WTC11 (cell line): ENCODE data around the gene PPCDC. TPM values are rescaled to one million over a fixed set of nuclear protein-coding genes. Genes with fewer than 3 reads are reported as not detected.

Source experiments
- ATAC-seq: fragments of 200-7000 bp; cut with Tn5 transposase; 2 replicates; pipeline ENCODE4 v1.10.0; 2021; ENCODE audit warnings: mild to moderate bottlenecking, moderate library complexity
- Bru-seq: library from RNA; stranded (reverse); fragments of 400-500 nt; gene quantifications from one replicate; lab custom pipeline; 2021; lab: Mats Ljungman, UMichigan
- CTCF ChIA-PET: fragments of 300-600 bp; sonication (Branson Sonifier 250); formaldehyde crosslinking; loops from one replicate; lab custom pipeline; 2021; ENCODE audit warnings: antibody characterized with exemption; lab: Charles Lee
- POLR2A ChIA-PET: fragments of 350-600 bp; sonication (Branson Sonifier 250); formaldehyde crosslinking; loops from one replicate; lab custom pipeline; 2021; ENCODE audit warnings: antibody characterized with exemption; lab: Charles Lee
- DNase-seq: peaks from one replicate; pipeline ENCODE4 v3.0.0; 2021; ENCODE audit warnings: low spot score
- H3K27ac Mint-ChIP-seq: 2 replicates; pipeline ENCODE4 v1.8.0; 2021; ENCODE audit warnings: mixed read lengths
- H3K27me3 Mint-ChIP-seq: 2 replicates; pipeline ENCODE4 v1.8.0; 2021; ENCODE audit warnings: low read depth, mild to moderate bottlenecking, moderate library complexity, mixed read lengths
- H3K36me3 Mint-ChIP-seq: 2 replicates; pipeline ENCODE4 v1.8.0; 2021; ENCODE audit warnings: mixed read lengths
- H3K4me1 Mint-ChIP-seq: 2 replicates; pipeline ENCODE4 v1.8.0; 2022; ENCODE audit warnings: mixed read lengths
- H3K4me3 Mint-ChIP-seq: 2 replicates; pipeline ENCODE4 v1.8.0; 2021; ENCODE audit warnings: mild to moderate bottlenecking, moderate library complexity, mixed read lengths
- H3K9me3 Mint-ChIP-seq: 2 replicates; pipeline ENCODE4 v1.8.0; 2021; ENCODE audit warnings: mixed read lengths
- CREB1 ChIP-seq: sonication (generic); formaldehyde crosslinking; IDR thresholded peaks from 2 replicates; pipeline ENCODE4 v1.8.0; 2023; ENCODE audit warnings: mild to moderate bottlenecking, missing genetic modification reagents
- ELF4 ChIP-seq: sonication (generic); formaldehyde crosslinking; IDR thresholded peaks from 2 replicates; pipeline ENCODE4 v1.8.1; 2022; ENCODE audit warnings: low read depth, mild to moderate bottlenecking, moderate library complexity, missing genetic modification reagents
- ETV6 ChIP-seq: sonication (generic); formaldehyde crosslinking; IDR thresholded peaks from 2 replicates; pipeline ENCODE4 v1.8.1; 2022; ENCODE audit warnings: mild to moderate bottlenecking, missing genetic modification reagents
- FOXP1 ChIP-seq: sonication (generic); formaldehyde crosslinking; IDR thresholded peaks from 2 replicates; pipeline ENCODE4 v1.8.0; 2022; ENCODE audit warnings: missing genetic modification reagents, mild to moderate bottlenecking, moderate library complexity, borderline replicate concordance
- GABPB1 ChIP-seq: sonication (generic); formaldehyde crosslinking; IDR thresholded peaks from 2 replicates; pipeline ENCODE4 v1.8.1; 2023; ENCODE audit warnings: mild to moderate bottlenecking, missing genetic modification reagents
- MYBL2 ChIP-seq: sonication (generic); formaldehyde crosslinking; IDR thresholded peaks from 2 replicates; pipeline ENCODE4 v1.8.1; 2023; ENCODE audit warnings: mild to moderate bottlenecking, moderate library complexity, missing genetic modification reagents
- SOX15 ChIP-seq: fragments of 250-450 bp; sonication (Bioruptor Pico); IDR thresholded peaks from 2 replicates; pipeline ENCODE4 v1.9.0; 2021; ENCODE audit warnings: mild to moderate bottlenecking
- SP1 ChIP-seq: sonication (generic); formaldehyde crosslinking; conservative IDR thresholded peaks from 2 replicates; pipeline ENCODE4 v1.8.1; 2022; ENCODE audit warnings: missing genetic modification reagents
- TEAD1 ChIP-seq: sonication (generic); formaldehyde crosslinking; IDR thresholded peaks from 2 replicates; pipeline ENCODE4 v1.8.0; 2022; ENCODE audit warnings: mild to moderate bottlenecking, missing genetic modification reagents
- long read RNA-seq, 3 experiments: library from RNA in 1 of 3; library from capped mRNA in 1 of 3; library from polyadenylated mRNA in 1 of 3; unstranded in 2 of 3; stranded (forward) in 1 of 3; transcript quantifications; one replicate each; pipeline ENCODE4 v2.0.0, GENCODE V29; 2021
- total RNA-seq: library from RNA; stranded (reverse); gene quantifications from 3 replicates; pipeline ENCODE4 v1.2.3, GENCODE V29; 2021
- TF ChIP-seq, protein P1 (sequence below): sonication (generic); formaldehyde crosslinking; IDR thresholded peaks from 2 replicates; pipeline ENCODE4 v1.8.0; 2022; ENCODE audit warnings: mild to moderate bottlenecking, missing genetic modification reagents
- TF ChIP-seq, protein P2 (sequence below): sonication (generic); formaldehyde crosslinking; IDR thresholded peaks from 2 replicates; pipeline ENCODE4 v1.8.0; 2023; ENCODE audit warnings: mild to moderate bottlenecking, missing genetic modification reagents
- TF ChIP-seq, protein P3 (sequence below): fragments of 200-600 bp; IDR thresholded peaks from 2 replicates; pipeline ENCODE4 v1.8.0; 2022; ENCODE audit warnings: antibody characterized with exemption
- TF ChIP-seq, protein P4 (sequence below): sonication (generic); formaldehyde crosslinking; IDR thresholded peaks from 2 replicates; pipeline ENCODE4 v1.8.0; 2023; ENCODE audit warnings: missing genetic modification reagents, mild to moderate bottlenecking, borderline replicate concordance
- TF ChIP-seq, protein P5 (sequence below): sonication (generic); formaldehyde crosslinking; IDR thresholded peaks from 2 replicates; pipeline ENCODE4 v1.8.0; 2022; ENCODE audit warnings: mild to moderate bottlenecking, missing genetic modification reagents
- TF ChIP-seq, protein P6 (sequence below): sonication (generic); formaldehyde crosslinking; IDR thresholded peaks from 2 replicates; pipeline ENCODE4 v1.8.0; 2022; ENCODE audit warnings: missing genetic modification reagents

PPCDC gene, protein sequence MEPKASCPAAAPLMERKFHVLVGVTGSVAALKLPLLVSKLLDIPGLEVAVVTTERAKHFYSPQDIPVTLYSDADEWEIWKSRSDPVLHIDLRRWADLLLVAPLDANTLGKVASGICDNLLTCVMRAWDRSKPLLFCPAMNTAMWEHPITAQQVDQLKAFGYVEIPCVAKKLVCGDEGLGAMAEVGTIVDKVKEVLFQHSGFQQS
- 25.7 to 30.1 TPM (median 27.8 TPM) in 3 replicates for total RNA-seq
- percentile 81 among the genes with signal in this experiment for Bru-seq, nascent RNA
- long read RNA-seq, experiment 1, transcript PPCDC-201 (6 exons, 2,250 nt), result major isoform, 22 of 87 reads
- long read RNA-seq, experiment 1, transcript PPCDC-211 (5 exons, 464 nt), result minor isoform, 18 of 87 reads
- long read RNA-seq, experiment 1, partial matches to known transcripts, result 12 of 87 reads
- long read RNA-seq, experiment 1, other reads (novel, unspliced or antisense), result 27 of 87 reads
- long read RNA-seq, experiment 2, transcript PPCDC-205 (4 exons, 1,149 nt), result major isoform, 6 of 24 reads
- long read RNA-seq, experiment 2, partial matches to known transcripts, result 14 of 24 reads
- long read RNA-seq, experiment 2, other reads (novel, unspliced or antisense), result 0 of 24 reads
- long read RNA-seq, experiment 3, transcript PPCDC-206 (4 exons, 757 nt), result minor isoform, 8 of 79 reads
- long read RNA-seq, experiment 3, transcript PPCDC-201 (6 exons, 2,250 nt), result major isoform, 32 of 79 reads
- long read RNA-seq, experiment 3, transcript PPCDC-211 (5 exons, 464 nt), result minor isoform, 24 of 79 reads
- long read RNA-seq, experiment 3, partial matches to known transcripts, result 5 of 79 reads
- long read RNA-seq, experiment 3, other reads (novel, unspliced or antisense), result 5 of 79 reads

DNA sequence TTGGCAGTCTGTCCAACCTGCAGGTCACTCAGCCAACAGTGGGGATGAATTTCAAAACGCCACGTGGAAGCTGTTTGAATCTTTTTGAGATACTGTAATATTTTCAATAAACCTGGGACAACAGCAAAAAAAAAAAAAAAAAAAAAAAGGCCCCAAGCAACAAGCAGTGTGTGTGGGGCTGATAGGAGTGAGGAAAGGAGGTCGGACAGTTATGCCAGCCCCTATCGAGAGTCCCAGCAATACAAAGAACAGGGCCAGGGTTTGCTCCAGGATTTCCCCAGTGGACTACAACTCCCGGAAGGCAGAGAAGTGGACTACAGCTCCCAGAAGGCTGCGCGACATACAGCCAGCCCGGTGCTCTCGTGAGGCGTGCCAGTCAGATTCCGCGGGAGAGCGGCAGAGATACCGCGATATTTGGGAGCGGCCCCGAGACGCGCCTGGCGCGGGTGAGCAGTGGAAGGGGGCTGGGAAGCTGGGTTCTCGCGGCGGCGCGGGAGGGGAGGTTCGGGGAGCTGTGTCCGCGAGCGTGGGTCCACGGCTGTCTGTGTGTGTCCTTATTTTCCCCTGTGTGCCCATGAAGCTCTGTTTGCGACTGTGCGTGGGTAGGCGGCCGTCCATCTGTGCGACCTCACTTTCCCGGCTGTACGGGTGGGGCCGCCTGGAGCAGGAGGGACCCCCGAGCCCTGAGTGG lies at the start of gene PPCDC:
Gene PPCDC (plus strand): TSS at position 410 of the 691 bp plus-strand sequence. CDS start 4,729 bp downstream, outside the sequence.
- DNase-seq (peak; percentile 97), ATAC-seq (peak; percentile 99)
- Mint-ChIP-seq H3K4me3 (peak within 1 kb of the TSS; percentile 96), H3K27me3 (no peaks in the 10 kb centered on the region), H3K4me1 (peaks cover 17% of the 10 kb centered on the region), H3K9me3 (no peaks in the 10 kb centered on the region), H3K36me3 (peaks cover 11% of the 10 kb centered on the region; the same call in 1 of the 2 replicates), H3K27ac (peak within 1 kb of the TSS; percentile 84)
- CTCF ChIA-PET, result interaction anchor here (0.6 to 1.7 kb wide), 17 partner anchors 10 to 345 kb away, joined by 3 to 14 read pairs (median 5); partner anchors contain the start of genes C15orf39, MAN2C1, RPP25 and SCAMP5
- POLR2A ChIA-PET, result interaction anchor here (0.5 to 1.6 kb wide), 10 partner anchors 11 to 432 kb away, joined by 3 to 10 read pairs (median 4); partner anchors contain the start of genes RPP25 and SCAMP5
- TF ChIP-seq, protein P1, sequence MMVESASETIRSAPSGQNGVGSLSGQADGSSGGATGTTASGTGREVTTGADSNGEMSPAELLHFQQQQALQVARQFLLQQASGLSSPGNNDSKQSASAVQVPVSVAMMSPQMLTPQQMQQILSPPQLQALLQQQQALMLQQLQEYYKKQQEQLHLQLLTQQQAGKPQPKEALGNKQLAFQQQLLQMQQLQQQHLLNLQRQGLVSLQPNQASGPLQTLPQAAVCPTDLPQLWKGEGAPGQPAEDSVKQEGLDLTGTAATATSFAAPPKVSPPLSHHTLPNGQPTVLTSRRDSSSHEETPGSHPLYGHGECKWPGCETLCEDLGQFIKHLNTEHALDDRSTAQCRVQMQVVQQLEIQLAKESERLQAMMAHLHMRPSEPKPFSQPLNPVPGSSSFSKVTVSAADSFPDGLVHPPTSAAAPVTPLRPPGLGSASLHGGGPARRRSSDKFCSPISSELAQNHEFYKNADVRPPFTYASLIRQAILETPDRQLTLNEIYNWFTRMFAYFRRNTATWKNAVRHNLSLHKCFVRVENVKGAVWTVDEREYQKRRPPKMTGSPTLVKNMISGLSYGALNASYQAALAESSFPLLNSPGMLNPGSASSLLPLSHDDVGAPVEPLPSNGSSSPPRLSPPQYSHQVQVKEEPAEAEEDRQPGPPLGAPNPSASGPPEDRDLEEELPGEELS (CRISPR knock-in tag), result peak; percentile 26; the same call in 1 of the 2 replicates
- TF ChIP-seq, protein P2, sequence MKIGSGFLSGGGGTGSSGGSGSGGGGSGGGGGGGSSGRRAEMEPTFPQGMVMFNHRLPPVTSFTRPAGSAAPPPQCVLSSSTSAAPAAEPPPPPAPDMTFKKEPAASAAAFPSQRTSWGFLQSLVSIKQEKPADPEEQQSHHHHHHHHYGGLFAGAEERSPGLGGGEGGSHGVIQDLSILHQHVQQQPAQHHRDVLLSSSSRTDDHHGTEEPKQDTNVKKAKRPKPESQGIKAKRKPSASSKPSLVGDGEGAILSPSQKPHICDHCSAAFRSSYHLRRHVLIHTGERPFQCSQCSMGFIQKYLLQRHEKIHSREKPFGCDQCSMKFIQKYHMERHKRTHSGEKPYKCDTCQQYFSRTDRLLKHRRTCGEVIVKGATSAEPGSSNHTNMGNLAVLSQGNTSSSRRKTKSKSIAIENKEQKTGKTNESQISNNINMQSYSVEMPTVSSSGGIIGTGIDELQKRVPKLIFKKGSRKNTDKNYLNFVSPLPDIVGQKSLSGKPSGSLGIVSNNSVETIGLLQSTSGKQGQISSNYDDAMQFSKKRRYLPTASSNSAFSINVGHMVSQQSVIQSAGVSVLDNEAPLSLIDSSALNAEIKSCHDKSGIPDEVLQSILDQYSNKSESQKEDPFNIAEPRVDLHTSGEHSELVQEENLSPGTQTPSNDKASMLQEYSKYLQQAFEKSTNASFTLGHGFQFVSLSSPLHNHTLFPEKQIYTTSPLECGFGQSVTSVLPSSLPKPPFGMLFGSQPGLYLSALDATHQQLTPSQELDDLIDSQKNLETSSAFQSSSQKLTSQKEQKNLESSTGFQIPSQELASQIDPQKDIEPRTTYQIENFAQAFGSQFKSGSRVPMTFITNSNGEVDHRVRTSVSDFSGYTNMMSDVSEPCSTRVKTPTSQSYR (CRISPR knock-in tag), result no peak
- TF ChIP-seq FOXP1 (CRISPR knock-in tag) (peak; percentile 76), CREB1 (CRISPR knock-in tag) (no peak), SP1 (CRISPR knock-in tag) (peak; percentile 54), TEAD1 (CRISPR knock-in tag) (peak; percentile 72), SOX15 (CRISPR knock-in tag) (no peak), GABPB1 (CRISPR knock-in tag) (0 out of 2 replicates have a peak, but pooled peaks have one; percentile 18), ELF4 (CRISPR knock-in tag) (no peak), MYBL2 (CRISPR knock-in tag) (0 out of 2 replicates have a peak, but pooled peaks have one; percentile 59), ETV6 (CRISPR knock-in tag) (peak; percentile 87; the same call in 1 of the 2 replicates)
- TF ChIP-seq, protein P3, sequence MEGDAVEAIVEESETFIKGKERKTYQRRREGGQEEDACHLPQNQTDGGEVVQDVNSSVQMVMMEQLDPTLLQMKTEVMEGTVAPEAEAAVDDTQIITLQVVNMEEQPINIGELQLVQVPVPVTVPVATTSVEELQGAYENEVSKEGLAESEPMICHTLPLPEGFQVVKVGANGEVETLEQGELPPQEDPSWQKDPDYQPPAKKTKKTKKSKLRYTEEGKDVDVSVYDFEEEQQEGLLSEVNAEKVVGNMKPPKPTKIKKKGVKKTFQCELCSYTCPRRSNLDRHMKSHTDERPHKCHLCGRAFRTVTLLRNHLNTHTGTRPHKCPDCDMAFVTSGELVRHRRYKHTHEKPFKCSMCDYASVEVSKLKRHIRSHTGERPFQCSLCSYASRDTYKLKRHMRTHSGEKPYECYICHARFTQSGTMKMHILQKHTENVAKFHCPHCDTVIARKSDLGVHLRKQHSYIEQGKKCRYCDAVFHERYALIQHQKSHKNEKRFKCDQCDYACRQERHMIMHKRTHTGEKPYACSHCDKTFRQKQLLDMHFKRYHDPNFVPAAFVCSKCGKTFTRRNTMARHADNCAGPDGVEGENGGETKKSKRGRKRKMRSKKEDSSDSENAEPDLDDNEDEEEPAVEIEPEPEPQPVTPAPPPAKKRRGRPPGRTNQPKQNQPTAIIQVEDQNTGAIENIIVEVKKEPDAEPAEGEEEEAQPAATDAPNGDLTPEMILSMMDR, result no peak
- TF ChIP-seq, protein P4, sequence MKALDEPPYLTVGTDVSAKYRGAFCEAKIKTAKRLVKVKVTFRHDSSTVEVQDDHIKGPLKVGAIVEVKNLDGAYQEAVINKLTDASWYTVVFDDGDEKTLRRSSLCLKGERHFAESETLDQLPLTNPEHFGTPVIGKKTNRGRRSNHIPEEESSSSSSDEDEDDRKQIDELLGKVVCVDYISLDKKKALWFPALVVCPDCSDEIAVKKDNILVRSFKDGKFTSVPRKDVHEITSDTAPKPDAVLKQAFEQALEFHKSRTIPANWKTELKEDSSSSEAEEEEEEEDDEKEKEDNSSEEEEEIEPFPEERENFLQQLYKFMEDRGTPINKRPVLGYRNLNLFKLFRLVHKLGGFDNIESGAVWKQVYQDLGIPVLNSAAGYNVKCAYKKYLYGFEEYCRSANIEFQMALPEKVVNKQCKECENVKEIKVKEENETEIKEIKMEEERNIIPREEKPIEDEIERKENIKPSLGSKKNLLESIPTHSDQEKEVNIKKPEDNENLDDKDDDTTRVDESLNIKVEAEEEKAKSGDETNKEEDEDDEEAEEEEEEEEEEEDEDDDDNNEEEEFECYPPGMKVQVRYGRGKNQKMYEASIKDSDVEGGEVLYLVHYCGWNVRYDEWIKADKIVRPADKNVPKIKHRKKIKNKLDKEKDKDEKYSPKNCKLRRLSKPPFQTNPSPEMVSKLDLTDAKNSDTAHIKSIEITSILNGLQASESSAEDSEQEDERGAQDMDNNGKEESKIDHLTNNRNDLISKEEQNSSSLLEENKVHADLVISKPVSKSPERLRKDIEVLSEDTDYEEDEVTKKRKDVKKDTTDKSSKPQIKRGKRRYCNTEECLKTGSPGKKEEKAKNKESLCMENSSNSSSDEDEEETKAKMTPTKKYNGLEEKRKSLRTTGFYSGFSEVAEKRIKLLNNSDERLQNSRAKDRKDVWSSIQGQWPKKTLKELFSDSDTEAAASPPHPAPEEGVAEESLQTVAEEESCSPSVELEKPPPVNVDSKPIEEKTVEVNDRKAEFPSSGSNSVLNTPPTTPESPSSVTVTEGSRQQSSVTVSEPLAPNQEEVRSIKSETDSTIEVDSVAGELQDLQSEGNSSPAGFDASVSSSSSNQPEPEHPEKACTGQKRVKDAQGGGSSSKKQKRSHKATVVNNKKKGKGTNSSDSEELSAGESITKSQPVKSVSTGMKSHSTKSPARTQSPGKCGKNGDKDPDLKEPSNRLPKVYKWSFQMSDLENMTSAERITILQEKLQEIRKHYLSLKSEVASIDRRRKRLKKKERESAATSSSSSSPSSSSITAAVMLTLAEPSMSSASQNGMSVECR, result no peak
- TF ChIP-seq, protein P5, sequence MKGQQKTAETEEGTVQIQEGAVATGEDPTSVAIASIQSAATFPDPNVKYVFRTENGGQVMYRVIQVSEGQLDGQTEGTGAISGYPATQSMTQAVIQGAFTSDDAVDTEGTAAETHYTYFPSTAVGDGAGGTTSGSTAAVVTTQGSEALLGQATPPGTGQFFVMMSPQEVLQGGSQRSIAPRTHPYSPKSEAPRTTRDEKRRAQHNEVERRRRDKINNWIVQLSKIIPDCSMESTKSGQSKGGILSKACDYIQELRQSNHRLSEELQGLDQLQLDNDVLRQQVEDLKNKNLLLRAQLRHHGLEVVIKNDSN (CRISPR knock-in tag), result 0 out of 2 replicates have a peak, but pooled peaks have one; percentile 36
- TF ChIP-seq, protein P6, sequence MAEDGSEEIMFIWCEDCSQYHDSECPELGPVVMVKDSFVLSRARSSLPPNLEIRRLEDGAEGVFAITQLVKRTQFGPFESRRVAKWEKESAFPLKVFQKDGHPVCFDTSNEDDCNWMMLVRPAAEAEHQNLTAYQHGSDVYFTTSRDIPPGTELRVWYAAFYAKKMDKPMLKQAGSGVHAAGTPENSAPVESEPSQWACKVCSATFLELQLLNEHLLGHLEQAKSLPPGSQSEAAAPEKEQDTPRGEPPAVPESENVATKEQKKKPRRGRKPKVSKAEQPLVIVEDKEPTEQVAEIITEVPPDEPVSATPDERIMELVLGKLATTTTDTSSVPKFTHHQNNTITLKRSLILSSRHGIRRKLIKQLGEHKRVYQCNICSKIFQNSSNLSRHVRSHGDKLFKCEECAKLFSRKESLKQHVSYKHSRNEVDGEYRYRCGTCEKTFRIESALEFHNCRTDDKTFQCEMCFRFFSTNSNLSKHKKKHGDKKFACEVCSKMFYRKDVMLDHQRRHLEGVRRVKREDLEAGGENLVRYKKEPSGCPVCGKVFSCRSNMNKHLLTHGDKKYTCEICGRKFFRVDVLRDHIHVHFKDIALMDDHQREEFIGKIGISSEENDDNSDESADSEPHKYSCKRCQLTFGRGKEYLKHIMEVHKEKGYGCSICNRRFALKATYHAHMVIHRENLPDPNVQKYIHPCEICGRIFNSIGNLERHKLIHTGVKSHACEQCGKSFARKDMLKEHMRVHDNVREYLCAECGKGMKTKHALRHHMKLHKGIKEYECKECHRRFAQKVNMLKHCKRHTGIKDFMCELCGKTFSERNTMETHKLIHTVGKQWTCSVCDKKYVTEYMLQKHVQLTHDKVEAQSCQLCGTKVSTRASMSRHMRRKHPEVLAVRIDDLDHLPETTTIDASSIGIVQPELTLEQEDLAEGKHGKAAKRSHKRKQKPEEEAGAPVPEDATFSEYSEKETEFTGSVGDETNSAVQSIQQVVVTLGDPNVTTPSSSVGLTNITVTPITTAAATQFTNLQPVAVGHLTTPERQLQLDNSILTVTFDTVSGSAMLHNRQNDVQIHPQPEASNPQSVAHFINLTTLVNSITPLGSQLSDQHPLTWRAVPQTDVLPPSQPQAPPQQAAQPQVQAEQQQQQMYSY (CRISPR knock-in tag), result peak; percentile 27; the same call in 1 of the 2 replicates
